ENCODE data around the gene RALGAPA2. TPM values are rescaled to one million over a fixed set of nuclear protein-coding genes. Genes with fewer than 3 reads are reported as not detected.

RALGAPA2 gene
- total RNA-seq, 4 donors from 2014 or later, result 13.3 to 29.8 (median 23.6) TPM

- no peak for DNase-seq
- no peaks in the 10 kb centered on the region for H3K9me3 ChIP-seq
- TF ChIP-seq CTCF (IDR thresholded peaks at IDR 0.05) (no peak), POLR2A (IDR thresholded peaks at IDR 0.05) (no peak)
- H3K27ac ChIP-seq, result no peak overlapping the region
- H3K27me3 ChIP-seq, result no peaks in the 10 kb centered on the region
- intact Hi-C loops (cut with DNase I), result no loop called here
- H3K4me3 ChIP-seq, result no peak overlapping the region
- H3K4me1 ChIP-seq, result peaks cover 0 to 7% (median 0%) of the 10 kb centered on the region in 3 donors
- peaks cover 0 to 5% (median 5%) of the 10 kb centered on the region in 3 donors for H3K36me3 ChIP-seq
- WGBS, 2 donors, result 89 to 93% methylated on average over 17 of the region's 17 CpGs
Measured at GRCh38 chr20:20411836-20412235, 300.6 kb downstream of the RALGAPA2 start.

- intact Hi-C loops (cut with DNase I), result no loop called here
- peaks cover 0 to 7% (median 0%) of the 10 kb centered on the region in 3 donors for H3K4me1 ChIP-seq
- H3K9me3 ChIP-seq, result no peaks in the 10 kb centered on the region
- H3K27me3 ChIP-seq, result no peaks in the 10 kb centered on the region
- DNase-seq, result no peak
- H3K27ac ChIP-seq, result no peak overlapping the region
- TF ChIP-seq CTCF (IDR thresholded peaks at IDR 0.05) (no peak), POLR2A (IDR thresholded peaks at IDR 0.05) (no peak)
- 84 to 95% methylated on average over 12 of the region's 12 CpGs for WGBS, 2 donors
- H3K4me3 ChIP-seq, result no peak overlapping the region
- peaks cover 0 to 5% (median 5%) of the 10 kb centered on the region in 3 donors for H3K36me3 ChIP-seq
Measured at GRCh38 chr20:20411402-20411801, 301.0 kb downstream of the RALGAPA2 start.

GRCh38 chr20:20410678-20411077 is 301.8 kb downstream of the RALGAPA2 start:
- H3K27ac ChIP-seq, result no peak overlapping the region
- WGBS, 2 donors, result 25 to 67% methylated on average over 3 to 6 of the region's 6 CpGs
- intact Hi-C loops (cut with DNase I), result no loop called here
- no peaks in the 10 kb centered on the region for H3K27me3 ChIP-seq
- H3K9me3 ChIP-seq, result no peaks in the 10 kb centered on the region
- TF ChIP-seq POLR2A (IDR thresholded peaks at IDR 0.05), result no peak
- no peak for TF ChIP-seq CTCF (IDR thresholded peaks at IDR 0.05)
- peaks cover 0 to 7% (median 0%) of the 10 kb centered on the region in 3 donors for H3K4me1 ChIP-seq
- no peak overlapping the region for H3K4me3 ChIP-seq
- no peak for DNase-seq
- H3K36me3 ChIP-seq, result peaks cover 0 to 5% (median 5%) of the 10 kb centered on the region in 3 donors

GRCh38 chr20:20409331-20409730 is 303.1 kb downstream of the RALGAPA2 start:
- no peak for DNase-seq
- TF ChIP-seq POLR2A (IDR thresholded peaks at IDR 0.05) (no peak), CTCF (IDR thresholded peaks at IDR 0.05) (no peak)
- Histone ChIP-seq H3K4me1 (peaks cover 0 to 7% (median 0%) of the 10 kb centered on the region in 3 donors), H3K9me3 (no peaks in the 10 kb centered on the region), H3K27ac (no peak overlapping the region), H3K27me3 (no peaks in the 10 kb centered on the region), H3K36me3 (peaks cover 0 to 5% (median 5%) of the 10 kb centered on the region in 3 donors), H3K4me3 (no peak overlapping the region)
- WGBS, 2 donors, result 89 to 95% methylated on average over 3 of the region's 4 CpGs
- intact Hi-C loops (cut with DNase I), result no loop called here

GRCh38 chr20:20407891-20408805 is 304.3 kb downstream of the RALGAPA2 start:
- intact Hi-C loops (cut with DNase I), result no loop called here
- WGBS, 2 donors, result 69 to 71% methylated on average over 6 of the region's 6 CpGs
- peaks cover 0 to 7% (median 0%) of the 10 kb centered on the region in 3 donors for H3K4me1 ChIP-seq
- TF ChIP-seq POLR2A (IDR thresholded peaks at IDR 0.05), result no peak
- TF ChIP-seq CTCF (IDR thresholded peaks at IDR 0.05), result no peak
- no peak for DNase-seq
- H3K27me3 ChIP-seq, result no peaks in the 10 kb centered on the region
- H3K4me3 ChIP-seq, result no peak overlapping the region
- H3K36me3 ChIP-seq, result peaks cover 0 to 14% (median 5%) of the 10 kb centered on the region in 3 donors
- H3K27ac ChIP-seq, result no peak overlapping the region
- no peaks in the 10 kb centered on the region for H3K9me3 ChIP-seq
